Stomach (tissue), 9 donors: ENCODE results near the gene TEX48. TPM values are rescaled to one million over a fixed set of nuclear protein-coding genes. Genes with fewer than 3 reads are reported as not detected.

Experiments
- DNase-seq, 2 donors: peaks; one replicate each; pipeline versions ENCODE4 v3.0.0 to v3.0.0-alpha.2; 2013 to 2019
- H3K27ac ChIP-seq, 5 donors: fragments of 200-600 bp in 4 of 5; sonication (generic) in 4 of 5; one replicate each; pipeline ENCODE4 v1.5.1; 2013 to 2019; ENCODE audit warnings: mild to moderate bottlenecking in 1 of 5, moderate library complexity in 1 of 5
- H3K27me3 ChIP-seq, 3 donors: fragments of 200-600 bp; sonication (generic); one replicate each; pipeline ENCODE4 v1.5.1; 2017 to 2019; ENCODE audit warnings: mixed run types in 1 of 3
- H3K36me3 ChIP-seq, 4 donors: fragments of 200-600 bp; sonication (generic); 1 replicate in 3 of 4; 2 replicates in 1 of 4; pipeline ENCODE4 v1.5.1; 2016 to 2019
- H3K4me1 ChIP-seq, 4 donors: fragments of 200-600 bp; sonication (generic); one replicate each; pipeline ENCODE4 v1.5.1; 2016 to 2019
- H3K4me3 ChIP-seq, 4 donors: fragments of 200-600 bp; sonication (generic) in 3 of 4; one replicate each; pipeline ENCODE4 v1.5.1; 2016 to 2019; ENCODE audit warnings: mild to moderate bottlenecking in 1 of 4
- H3K9me3 ChIP-seq, 4 donors: fragments of 200-600 bp; sonication (generic); one replicate each; pipeline ENCODE4 v1.5.1; 2016 to 2019
- CTCF ChIP-seq, 7 experiments: fragments of 450-650 bp in 4 of 7; fragments of 200-600 bp in 3 of 7; sonication (generic) in 3 of 7; IDR thresholded peaks; one replicate each; pipeline ENCODE4 v1.5.1; 2016 to 2019; ENCODE audit warnings: antibody characterized with exemption in 7 of 7, control low read depth in 2 of 7, mild to moderate bottlenecking in 1 of 7
- EP300 ChIP-seq: sonication (generic); formaldehyde crosslinking; IDR thresholded peaks from one replicate; pipeline ENCODE4 v1.6.1; 2017; ENCODE audit warnings: antibody characterized with exemption
- POLR2A ChIP-seq, 4 donors: fragments of 450-650 bp; IDR thresholded peaks; one replicate each; pipeline ENCODE4 v1.6.1; 2016; ENCODE audit warnings: antibody characterized with exemption in 4 of 4, control low read depth in 2 of 4, mild to moderate bottlenecking in 1 of 4, moderate library complexity in 1 of 4
- POLR2AphosphoS5 ChIP-seq, 3 donors: sonication (generic); formaldehyde crosslinking; IDR thresholded peaks; one replicate each; pipeline ENCODE4 v1.6.1; 2016; ENCODE audit warnings: antibody characterized with exemption in 3 of 3
- WGBS, 5 donors: extraction: QIAGEN DNeasy Blood & Tissue Kit in 3 of 5; methylation state at CpG; one replicate each; pipeline versions ENCODE4 v1.1.5 to v1.1.7; 2013 to 2018; 5-methylcytosine and 5-hydroxymethylcytosine counted together
- intact Hi-C: fragments of 100-400 bp; cut with DNase I; formaldehyde crosslinking; loops from one replicate; pipeline ENCODE4 v1.15.1; 2023; ENCODE audit warnings: low total_unique reads
- polyA plus RNA-seq, 3 donors: library from polyadenylated mRNA; stranded (reverse); fragments of 200-250 nt; gene quantifications; one replicate each; pipeline ENCODE4 v1.2.3, GENCODE V29; 2013
- total RNA-seq, 5 donors: library from RNA; depleted of rRNA; stranded (reverse); fragments of >200 nt; gene quantifications; one replicate each; pipeline versions ENCODE4 v1.1.0 to v1.2.3, GENCODE V29; 2014 to 2016
- donor health status: healthy with polysubstance abuse.
- donor health status: Bipolar disorder and iron deficiency.
- donor health status: healthy.

The TEX48 gene
- total and polyA plus RNA-seq, 8 donors, result not detected

- Histone ChIP-seq H3K4me3 (no peak overlapping the region), H3K36me3 (no peaks in the 10 kb centered on the region), H3K9me3 (no peaks in the 10 kb centered on the region), H3K27me3 (no peaks in the 10 kb centered on the region), H3K27ac (no peak overlapping the region), H3K4me1 (peaks cover 0 to 3% (median 0%) of the 10 kb centered on the region in 4 donors)
- TF ChIP-seq POLR2A (IDR thresholded peaks at IDR 0.05) (no peak), POLR2AphosphoS5 (IDR thresholded peaks at IDR 0.05) (no peak), CTCF (IDR thresholded peaks at IDR 0.05) (no peak), EP300 (no peak)
- intact Hi-C loops, result no loop called here
- WGBS, 5 donors, result 7 to 30% (median 17%) methylated on average over 1 of the region's 1 CpG
- DNase-seq, result peak; percentile 40 to 61
Observed at GRCh38 chr9:114671605-114672004, 10.4 kb downstream of the TEX48 start.

GRCh38 chr9:114669961-114670360 lies 12.0 kb downstream of the TEX48 start:
- Histone ChIP-seq H3K4me1 (peaks cover 0 to 3% (median 0%) of the 10 kb centered on the region in 4 donors), H3K9me3 (no peaks in the 10 kb centered on the region), H3K27ac (no peak overlapping the region), H3K4me3 (no peak overlapping the region), H3K36me3 (no peaks in the 10 kb centered on the region), H3K27me3 (no peaks in the 10 kb centered on the region)
- intact Hi-C loops, result no loop called here
- DNase-seq, result no peak
- TF ChIP-seq CTCF (IDR thresholded peaks at IDR 0.05), result no peak
- no peak for TF ChIP-seq POLR2AphosphoS5 (IDR thresholded peaks at IDR 0.05)
- no peak for TF ChIP-seq POLR2A (IDR thresholded peaks at IDR 0.05)
- no peak for TF ChIP-seq EP300

GRCh38 chr9:114668146-114668545 lies 13.8 kb downstream of the TEX48 start:
- H3K27me3 ChIP-seq, result no peaks in the 10 kb centered on the region
- TF ChIP-seq CTCF (IDR thresholded peaks at IDR 0.05) (no peak), EP300 (no peak), POLR2A (IDR thresholded peaks at IDR 0.05) (no peak)
- no peak overlapping the region for H3K27ac ChIP-seq
- 81 to 89% (median 86%) methylated on average over 6 of the region's 6 CpGs for WGBS, 5 donors
- peaks cover 0 to 3% (median 0%) of the 10 kb centered on the region in 4 donors for H3K4me1 ChIP-seq
- no peak for DNase-seq
- H3K9me3 ChIP-seq, result no peaks in the 10 kb centered on the region
- H3K4me3 ChIP-seq, result no peak overlapping the region
- no peaks in the 10 kb centered on the region for H3K36me3 ChIP-seq
- intact Hi-C loops, result no loop called here

GRCh38 chr9:114666851-114667250 lies 15.1 kb downstream of the TEX48 start:
- WGBS, 5 donors, result 55 to 90% (median 68%) methylated on average over 4 of the region's 4 CpGs
- no peaks in the 10 kb centered on the region for H3K36me3 ChIP-seq
- no peaks in the 10 kb centered on the region for H3K9me3 ChIP-seq
- intact Hi-C loops, result no loop called here
- peaks cover 0 to under 1% (median 0%) of the 10 kb centered on the region in 4 donors for H3K4me1 ChIP-seq
- DNase-seq, result no peak
- TF ChIP-seq CTCF (IDR thresholded peaks at IDR 0.05), result no peak
- no peak for TF ChIP-seq POLR2AphosphoS5 (IDR thresholded peaks at IDR 0.05)
- TF ChIP-seq EP300, result no peak
- no peak for TF ChIP-seq POLR2A (IDR thresholded peaks at IDR 0.05)
- H3K4me3 ChIP-seq, result no peak overlapping the region
- H3K27ac ChIP-seq, result no peak overlapping the region
- H3K27me3 ChIP-seq, result peaks cover 0 to 8% (median 0%) of the 10 kb centered on the region in 3 donors
